ENCODE results near the gene ZBTB7B. TPM values are rescaled to one million over a fixed set of nuclear protein-coding genes. Genes with fewer than 3 reads are reported as not detected.
A peak's percentile ranks its signal among the peaks of the same experiment; 100 is the strongest.
"Not testable (repeated sequence)": the region's sequence is repeated elsewhere in the genome, so short reads cannot be mapped to it uniquely, and the experiment has no call there.

The ZBTB7B gene
- total and polyA plus RNA-seq, 7 experiments from 2014 or later = 3.0 to 139 (median 57.2) TPM

DNA sequence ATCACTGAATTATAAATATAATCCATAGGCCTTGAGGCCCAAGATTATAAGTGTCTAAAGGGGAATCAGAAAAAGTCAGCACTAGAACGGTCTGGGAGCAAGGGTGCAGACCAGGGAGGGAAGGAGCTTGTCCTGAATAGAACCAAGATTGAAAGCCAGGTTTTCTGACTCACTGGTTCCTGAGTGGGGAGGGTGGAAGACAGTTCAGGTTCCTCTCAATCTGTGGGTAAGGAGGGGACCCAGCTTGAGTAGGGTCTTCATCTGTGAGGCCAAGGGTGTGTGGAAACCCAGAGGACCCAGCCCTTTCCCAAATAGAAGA lies 8.4 kb upstream of the ZBTB7B start:
- DNase-seq = no peak
- peaks cover 16 to 34% (median 31%) of the 10 kb centered on the region in 7 donors for H3K4me1 Mint-ChIP-seq
- intact Hi-C loops (cut with micrococcal nuclease) = no loop called here
- ChIA-PET CTCF (interaction anchor here (1.0 to 17.9 kb wide), 7 partner anchors 11 to 63 kb away, joined by 3 to 291 read pairs (median 5); partner anchors contain the start of genes FLAD1, PBXIP1 and PMVK), POLR2A (interaction anchor here (0.7 to 18.2 kb wide), 11 partner anchors 10 to 58 kb away, joined by 3 to 270 read pairs (median 4); partner anchors contain the start of genes CKS1B, FLAD1, PMVK and PYGO2)
- no peak for ATAC-seq
- Histone ChIP-seq H3K27me3 (ENCODE audit: control insufficient read depth in 2 of 2, insufficient read depth in 2 of 2, low read length in 2 of 2) (no peaks in the 10 kb centered on the region), H3K36me3 (ENCODE audit: control insufficient read depth in 2 of 3, insufficient read depth in 3 of 3, low read length in 3 of 3) (peaks cover 0 to 19% (median 3%) of the 10 kb centered on the region in 3 experiments), H3K4me3 (ENCODE audit: low read length) (no peak overlapping the region), H3K9me3 (ENCODE audit: control insufficient read depth in 2 of 3, low read length in 3 of 3) (no peaks in the 10 kb centered on the region), H3K27ac (ENCODE audit: low read depth, low read length) (no peak overlapping the region), H3K4me1 (ENCODE audit: control insufficient read depth in 2 of 2, insufficient read depth in 2 of 2, low read length in 2 of 2) (peaks cover 3 to 13% of the 10 kb centered on the region in 2 donors)
- H3K4me3 Mint-ChIP-seq = no peak overlapping the region
- no peaks in the 10 kb centered on the region for H3K9me3 Mint-ChIP-seq
- peaks cover 0 to 12% (median 2%) of the 10 kb centered on the region in 5 donors for H3K36me3 Mint-ChIP-seq
- H3K27me3 Mint-ChIP-seq = no peaks in the 10 kb centered on the region
- no peak overlapping the region for H3K27ac Mint-ChIP-seq

- intact Hi-C loops (cut with micrococcal nuclease) = no loop called here
- H3K36me3 Mint-ChIP-seq = peaks cover 0 to 9% (median 2%) of the 10 kb centered on the region in 5 donors
- Histone ChIP-seq H3K4me3 (ENCODE audit: low read length) (no peak overlapping the region), H3K27ac (ENCODE audit: low read depth, low read length) (no peak overlapping the region), H3K36me3 (ENCODE audit: control insufficient read depth in 2 of 3, insufficient read depth in 3 of 3, low read length in 3 of 3) (peaks cover 0 to 15% (median 3%) of the 10 kb centered on the region in 3 experiments), H3K27me3 (ENCODE audit: control insufficient read depth in 2 of 2, insufficient read depth in 2 of 2, low read length in 2 of 2) (no peaks in the 10 kb centered on the region), H3K9me3 (ENCODE audit: control insufficient read depth in 2 of 3, low read length in 3 of 3) (no peaks in the 10 kb centered on the region), H3K4me1 (ENCODE audit: control insufficient read depth in 2 of 2, insufficient read depth in 2 of 2, low read length in 2 of 2) (peaks cover 3 to 11% of the 10 kb centered on the region in 2 donors)
- POLR2A ChIA-PET = interaction anchor here (0.7 to 18.2 kb wide), 11 partner anchors 10 to 58 kb away, joined by 3 to 270 read pairs (median 4); partner anchors contain the start of genes CKS1B, FLAD1, PMVK and PYGO2
- no peak for DNase-seq
- no peaks in the 10 kb centered on the region for H3K9me3 Mint-ChIP-seq
- no peak overlapping the region for H3K4me3 Mint-ChIP-seq
- no peaks in the 10 kb centered on the region for H3K27me3 Mint-ChIP-seq
- no peak for ATAC-seq
- peak overlapping the region in 2 of 9 donors; percentile 6 to 16 for H3K27ac Mint-ChIP-seq
- peaks cover 13 to 32% (median 28%) of the 10 kb centered on the region in 7 donors for H3K4me1 Mint-ChIP-seq
- CTCF ChIA-PET = interaction anchor here (1.4 to 17.9 kb wide), 5 partner anchors 12 to 63 kb away, joined by 4 to 291 read pairs (median 5); partner anchors contain the start of genes FLAD1 and PBXIP1
Measured at GRCh38 chr1:154994591-154994990, 8.0 kb upstream of the ZBTB7B start.

DNA sequence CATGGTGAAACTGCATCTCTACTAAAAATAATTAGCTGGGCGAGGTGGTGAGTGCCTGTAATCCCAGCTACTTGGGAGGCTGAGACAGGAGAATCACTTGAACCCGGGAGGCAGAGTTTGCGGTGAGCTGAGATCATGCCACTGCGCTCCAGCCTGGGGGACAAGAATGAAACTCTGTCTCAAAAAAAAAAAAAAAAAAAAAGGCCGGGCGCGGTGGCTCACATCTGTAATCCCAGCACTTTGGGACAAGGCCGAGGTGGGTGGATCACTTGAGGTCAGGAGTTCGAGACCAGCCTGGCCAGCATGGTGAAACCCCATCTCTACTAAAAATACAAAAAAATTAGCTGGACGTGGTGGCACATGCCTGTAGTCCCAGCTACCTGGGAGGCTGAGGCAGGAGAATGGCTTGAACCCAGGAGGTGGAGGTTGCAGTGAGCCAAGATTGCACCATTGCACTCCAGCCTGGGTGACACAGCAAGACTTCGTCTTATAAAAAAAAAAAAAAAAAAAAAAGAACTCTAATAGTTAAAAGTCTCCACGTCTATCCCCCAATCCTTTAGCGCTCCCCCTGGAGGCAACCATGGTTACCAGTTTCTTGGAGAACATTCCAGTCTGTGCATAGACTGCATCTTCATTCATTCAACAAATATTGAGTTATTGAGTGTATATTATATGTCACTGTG lies 7.2 kb upstream of the ZBTB7B start:
- ChIA-PET POLR2A (interaction anchor here (1.0 to 18.2 kb wide), 8 partner anchors 8 to 59 kb away, joined by 4 to 270 read pairs (median 8); partner anchors contain the start of genes CKS1B, FLAD1 and PMVK), CTCF (interaction anchor here (0.7 to 17.9 kb wide), 6 partner anchors 12 to 40 kb away, joined by 3 to 291 read pairs (median 3); partner anchors contain the start of genes FLAD1 and PBXIP1)
- H3K9me3 Mint-ChIP-seq; H3K36me3 ChIP-seq (ENCODE audit: control insufficient read depth in 2 of 3, insufficient read depth in 3 of 3, low read length in 3 of 3); ATAC-seq; intact Hi-C loops (cut with micrococcal nuclease); H3K4me3 Mint-ChIP-seq; H3K9me3 ChIP-seq (ENCODE audit: control insufficient read depth in 2 of 3, low read length in 3 of 3); H3K27me3 ChIP-seq (ENCODE audit: control insufficient read depth in 2 of 2, insufficient read depth in 2 of 2, low read length in 2 of 2); H3K36me3 Mint-ChIP-seq; DNase-seq; H3K27ac ChIP-seq (ENCODE audit: low read depth, low read length); H3K27me3 Mint-ChIP-seq; H3K4me3 ChIP-seq (ENCODE audit: low read length): not testable (repeated sequence)
- Mint-ChIP-seq H3K27ac (peak overlapping the region in 2 of 9 donors; percentile 16 to 57), H3K4me1 (peaks cover 12 to 37% (median 32%) of the 10 kb centered on the region in 7 donors)
- peaks cover 3 to 11% of the 10 kb centered on the region in 2 donors for H3K4me1 ChIP-seq (ENCODE audit: control insufficient read depth in 2 of 2, insufficient read depth in 2 of 2, low read length in 2 of 2)

- no peaks in the 10 kb centered on the region for H3K27me3 ChIP-seq (ENCODE audit: control insufficient read depth in 2 of 2, insufficient read depth in 2 of 2, low read length in 2 of 2)
- no peak for DNase-seq
- POLR2A ChIA-PET = interaction anchor here (1.0 to 18.2 kb wide), 4 partner anchors 9 to 23 kb away, joined by 3 to 270 read pairs (median 6); no protein-coding TSS in a partner anchor
Measured at GRCh38 chr1:154996966-154997701, 5.5 kb upstream of the ZBTB7B start.

GRCh38 chr1:154998201-154998780 lies 4.3 kb upstream of the ZBTB7B start:
- intact Hi-C loops (cut with micrococcal nuclease) = no loop called here
- POLR2A ChIA-PET = interaction anchor here (0.7 to 18.2 kb wide), 12 partner anchors 10 to 223 kb away, joined by 3 to 270 read pairs (median 6); partner anchors contain the start of genes FLAD1, PBXIP1, PMVK and PYGO2
- no peaks in the 10 kb centered on the region for H3K9me3 ChIP-seq (ENCODE audit: control insufficient read depth in 2 of 3, low read length in 3 of 3)
- H3K4me3 ChIP-seq (ENCODE audit: low read length) = no peak overlapping the region
- H3K27me3 ChIP-seq (ENCODE audit: control insufficient read depth in 2 of 2, insufficient read depth in 2 of 2, low read length in 2 of 2) = no peaks in the 10 kb centered on the region
- peak overlapping the region in 6 of 9 donors; percentile 3 to 95 (median 90) for H3K27ac Mint-ChIP-seq
- H3K36me3 ChIP-seq (ENCODE audit: control insufficient read depth in 2 of 3, insufficient read depth in 3 of 3, low read length in 3 of 3) = peaks cover 0 to 8% (median 0%) of the 10 kb centered on the region in 3 experiments
- H3K27me3 Mint-ChIP-seq = no peaks in the 10 kb centered on the region
- H3K36me3 Mint-ChIP-seq = peaks cover 0 to 3% (median 0%) of the 10 kb centered on the region in 5 donors
- DNase-seq (no peak), ATAC-seq (no peak)
- H3K4me3 Mint-ChIP-seq = peak overlapping the region; percentile 34 to 99 (median 58)
- H3K9me3 Mint-ChIP-seq = peaks cover 0 to 2% (median 0%) of the 10 kb centered on the region in 11 donors
- H3K4me1 Mint-ChIP-seq = peaks cover 12 to 38% (median 32%) of the 10 kb centered on the region in 7 donors
- H3K4me1 ChIP-seq (ENCODE audit: control insufficient read depth in 2 of 2, insufficient read depth in 2 of 2, low read length in 2 of 2) = peaks cover 3 to 11% of the 10 kb centered on the region in 2 donors
- CTCF ChIA-PET = interaction anchor here (0.7 to 17.9 kb wide), 10 partner anchors 14 to 438 kb away, joined by 3 to 291 read pairs (median 5); partner anchors contain the start of genes FLAD1, PBXIP1, PYGO2 and SHC1
- no peak overlapping the region for H3K27ac ChIP-seq (ENCODE audit: low read depth, low read length)

More at GRCh38 chr1:154996966-154997701, 5.5 kb upstream of the ZBTB7B start:
- H3K9me3 ChIP-seq (ENCODE audit: control insufficient read depth in 2 of 3, low read length in 3 of 3) = no peaks in the 10 kb centered on the region
- H3K4me3 Mint-ChIP-seq = peak overlapping the region in 3 of 10 donors; percentile 15 to 54 (median 25)
- H3K36me3 Mint-ChIP-seq = peaks cover 0 to 5% (median 0%) of the 10 kb centered on the region in 5 donors
- CTCF ChIA-PET = interaction anchor here (0.9 to 17.9 kb wide), 7 partner anchors 15 to 88 kb away, joined by 3 to 291 read pairs (median 3); partner anchors contain the start of genes FLAD1 and PBXIP1
- H3K27ac Mint-ChIP-seq = peak overlapping the region in 4 of 9 donors; percentile 3 to 59 (median 28)
- no peak overlapping the region for H3K4me3 ChIP-seq (ENCODE audit: low read length)
- intact Hi-C loops (cut with micrococcal nuclease) = no loop called here
- peaks cover 3 to 11% of the 10 kb centered on the region in 2 donors for H3K4me1 ChIP-seq (ENCODE audit: control insufficient read depth in 2 of 2, insufficient read depth in 2 of 2, low read length in 2 of 2)
- no peak for ATAC-seq
- no peak overlapping the region for H3K27ac ChIP-seq (ENCODE audit: low read depth, low read length)
- H3K36me3 ChIP-seq (ENCODE audit: control insufficient read depth in 2 of 3, insufficient read depth in 3 of 3, low read length in 3 of 3) = peaks cover 0 to 9% (median 0%) of the 10 kb centered on the region in 3 experiments
- no peaks in the 10 kb centered on the region for H3K27me3 Mint-ChIP-seq
- peaks cover 12 to 37% (median 32%) of the 10 kb centered on the region in 7 donors for H3K4me1 Mint-ChIP-seq
- peaks cover 0 to 2% (median 0%) of the 10 kb centered on the region in 11 donors for H3K9me3 Mint-ChIP-seq

Measured in naive thymus-derived CD4-positive, alpha-beta T cell (primary cell).